Measurements from ENCODE around the gene VTN.

The VTN gene

DNA sequence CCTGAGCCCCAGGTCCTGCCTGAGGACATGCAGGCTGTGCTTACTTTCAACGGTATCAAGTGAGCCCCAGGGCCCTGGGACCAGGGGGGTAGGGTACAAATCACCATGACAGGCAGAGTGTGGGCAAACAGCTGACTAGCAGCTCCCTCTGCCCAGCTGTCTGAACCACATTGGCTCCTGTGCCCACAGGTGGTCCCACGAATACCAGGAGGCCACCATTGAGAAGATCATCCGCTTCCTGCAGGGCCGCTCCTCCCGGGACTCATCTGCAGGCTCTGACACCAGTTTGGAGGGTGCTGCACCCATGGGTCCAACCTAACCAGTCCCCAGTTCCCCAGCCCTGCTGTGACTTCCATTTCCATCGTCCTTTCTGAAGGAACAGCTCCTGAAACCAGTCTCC is 25.9 kb upstream of the VTN start:
- DNase-seq (ENCODE audit: low read depth, low spot score): no peak

DNA sequence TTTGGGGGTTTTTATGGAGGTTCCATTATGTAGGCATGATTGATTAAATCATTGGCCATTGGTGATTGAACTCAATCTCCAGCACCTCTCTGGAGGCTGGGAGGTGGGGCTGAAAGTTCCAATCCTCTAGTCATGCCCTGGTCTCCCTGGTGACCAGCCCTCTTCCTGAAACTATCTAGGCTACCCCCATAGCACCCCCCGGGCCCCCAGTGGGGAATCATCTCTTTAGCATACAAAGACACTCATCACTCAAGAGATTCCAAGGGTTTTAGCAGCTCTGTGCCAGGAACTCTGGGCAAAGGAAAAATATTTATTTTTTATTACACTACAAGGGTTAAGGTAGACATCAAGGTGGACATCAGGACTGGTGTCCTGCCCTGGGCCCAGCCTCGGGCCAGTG is 25.3 kb upstream of the VTN start:
- DNase-seq (ENCODE audit: low read depth, low spot score): no peak

DNA sequence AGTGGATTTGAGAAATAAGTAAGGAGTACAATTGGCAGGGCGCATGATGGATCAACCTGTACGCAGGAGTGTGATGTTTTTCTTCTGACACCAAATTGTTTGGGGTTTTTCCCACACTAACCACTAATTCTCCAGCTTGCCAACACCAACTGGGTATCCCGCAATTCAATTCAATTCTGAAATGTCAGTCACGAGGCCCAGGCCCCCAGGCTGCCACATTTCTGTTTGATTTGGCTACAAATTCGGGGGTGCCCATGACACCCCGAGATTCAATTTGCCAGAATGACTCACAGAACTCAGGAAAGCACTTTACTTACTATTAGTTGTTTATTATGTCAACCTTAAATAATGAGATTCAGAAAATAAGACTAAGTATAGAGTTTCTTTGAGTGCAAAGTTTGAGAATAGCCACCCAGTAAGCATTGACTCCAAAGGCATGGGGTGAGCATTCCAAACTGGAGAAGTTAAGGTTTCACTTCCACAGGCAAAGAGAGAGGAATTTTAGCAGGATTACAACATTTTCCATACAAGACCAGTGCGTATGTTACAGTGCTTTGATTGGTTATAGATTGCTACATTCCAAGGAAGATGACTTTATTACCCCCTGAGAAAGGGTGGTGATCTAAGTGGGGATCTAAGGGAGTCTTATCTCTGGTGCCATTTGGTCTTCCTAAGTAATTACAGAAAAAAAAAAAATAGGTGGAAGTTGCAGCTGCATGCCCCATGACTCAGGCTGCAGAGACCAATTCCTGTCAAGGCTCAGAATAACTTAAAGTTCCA is 24.4 kb upstream of the VTN start:
- DNase-seq (ENCODE audit: low read depth, low spot score): no peak

DNA sequence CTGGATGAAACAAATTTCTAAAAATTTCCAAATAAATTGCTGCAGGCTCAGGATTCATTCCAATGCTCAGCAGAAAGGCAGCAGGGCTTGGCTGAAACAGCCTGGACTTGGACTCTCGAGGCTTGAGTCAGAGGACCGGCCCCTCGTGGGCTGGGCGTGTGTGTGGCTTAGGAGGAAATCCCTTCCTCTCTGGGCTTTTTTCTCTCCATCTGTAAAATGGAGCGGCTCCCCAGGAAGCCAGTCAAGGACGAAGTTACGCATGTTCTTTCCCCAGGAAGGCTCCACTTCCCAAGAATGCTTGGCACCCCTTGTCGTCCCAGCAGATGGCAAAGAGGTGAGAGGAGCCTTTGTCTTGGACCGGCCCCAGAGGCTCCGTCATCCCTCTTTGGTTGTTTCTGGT is 22.4 kb upstream of the VTN start:
- DNase-seq (ENCODE audit: low read depth, low spot score): no peak

DNA sequence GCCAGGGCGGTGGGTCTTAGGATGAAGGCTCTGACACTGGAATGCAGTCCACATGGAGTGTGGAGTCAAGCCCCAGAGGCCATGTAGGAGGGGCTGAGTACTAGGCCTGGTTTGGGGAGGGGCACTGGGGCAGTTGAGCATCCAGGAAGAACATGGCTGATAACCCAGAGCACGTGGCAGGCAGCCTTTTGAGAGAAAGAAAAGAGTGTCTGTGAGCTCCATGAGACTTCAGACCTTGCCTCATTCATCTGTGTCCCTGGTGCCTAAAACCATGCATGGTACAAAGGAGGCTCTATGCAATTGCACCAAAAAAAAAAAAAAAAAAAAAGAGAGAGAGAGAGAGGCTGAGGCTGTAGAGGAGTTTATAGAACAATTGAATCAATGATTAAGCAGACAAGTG is 21.3 kb upstream of the VTN start:
- no peak for DNase-seq (ENCODE audit: low read depth, low spot score)

DNA sequence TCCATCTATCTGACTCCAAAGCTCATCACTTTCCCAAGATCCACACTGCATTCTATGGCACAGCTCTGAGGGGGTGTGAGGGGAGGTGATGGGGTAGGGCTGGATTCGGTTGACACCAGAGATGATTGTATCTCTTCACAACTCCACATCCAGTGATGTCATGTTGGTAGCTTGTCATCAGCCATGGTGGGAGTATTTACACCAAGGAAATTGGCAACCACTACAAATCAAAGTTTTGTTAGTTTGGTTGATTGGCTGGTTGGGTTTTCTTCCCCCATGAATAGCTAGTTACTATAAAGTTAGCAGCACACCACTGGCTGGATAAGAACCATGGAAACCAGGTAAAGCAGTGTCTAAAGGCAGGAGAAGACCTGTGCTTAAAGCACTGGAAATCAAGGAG is 20.9 kb upstream of the VTN start:
- no peak for DNase-seq (ENCODE audit: low read depth, low spot score)

DNA sequence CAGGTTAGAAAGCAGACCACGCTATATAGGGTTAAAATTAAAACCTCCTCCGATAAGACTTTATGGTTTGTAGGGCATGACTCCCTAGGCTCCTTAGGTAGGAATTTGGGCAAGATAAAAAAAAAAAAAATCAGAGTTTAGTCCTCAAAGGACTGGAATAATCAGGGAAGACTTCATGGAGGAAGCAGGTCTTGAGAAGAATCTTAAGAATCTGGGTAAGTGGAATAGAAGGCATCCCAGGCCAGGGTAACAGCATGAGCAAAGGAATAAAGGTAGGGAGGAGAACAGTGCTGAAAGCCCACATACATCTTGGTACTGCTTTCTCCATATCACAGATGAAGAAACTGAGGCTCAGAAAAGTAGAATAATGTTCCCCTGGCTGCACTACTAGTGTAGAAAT is 20.5 kb upstream of the VTN start:
- DNase-seq (ENCODE audit: low read depth, low spot score): no peak

DNA sequence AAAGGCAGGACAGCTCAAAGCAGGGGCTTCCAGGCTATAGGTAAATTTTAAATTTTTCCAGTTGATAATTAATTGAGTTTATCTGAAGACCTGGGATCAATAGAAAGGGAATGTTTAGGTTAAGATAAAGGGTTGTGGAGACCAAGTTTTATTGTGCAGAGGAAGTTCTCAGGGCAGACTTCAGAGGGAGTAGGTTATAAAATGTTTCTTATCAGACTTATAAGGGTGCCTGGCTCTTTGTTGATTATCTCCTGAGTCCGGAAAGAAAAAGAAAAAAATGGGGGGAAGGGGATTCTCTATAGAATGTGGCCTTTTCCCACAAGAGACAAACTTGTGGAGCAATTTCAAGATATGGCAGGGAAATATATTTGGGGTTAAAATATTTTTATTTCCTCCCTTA is 20.0 kb upstream of the VTN start:
- DNase-seq (ENCODE audit: low read depth, low spot score): no peak

DNA sequence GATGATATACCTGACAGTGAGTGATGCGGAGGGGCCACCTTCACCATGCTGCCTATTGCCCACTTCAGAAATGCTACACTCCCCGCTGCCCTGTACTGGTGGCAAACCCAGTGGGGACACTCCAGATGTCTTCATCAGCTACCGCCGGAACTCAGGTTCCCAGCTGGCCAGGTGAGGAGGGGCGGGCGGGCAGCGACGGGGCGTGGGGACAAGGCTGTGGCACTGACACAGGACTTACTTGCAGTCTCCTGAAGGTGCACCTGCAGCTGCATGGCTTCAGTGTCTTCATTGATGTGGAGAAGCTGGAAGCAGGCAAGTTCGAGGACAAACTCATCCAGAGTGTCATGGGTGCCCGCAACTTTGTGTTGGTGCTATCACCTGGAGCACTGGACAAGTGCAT is 18.0 kb upstream of the VTN start:
- no peak for DNase-seq (ENCODE audit: low read depth, low spot score)

DNA sequence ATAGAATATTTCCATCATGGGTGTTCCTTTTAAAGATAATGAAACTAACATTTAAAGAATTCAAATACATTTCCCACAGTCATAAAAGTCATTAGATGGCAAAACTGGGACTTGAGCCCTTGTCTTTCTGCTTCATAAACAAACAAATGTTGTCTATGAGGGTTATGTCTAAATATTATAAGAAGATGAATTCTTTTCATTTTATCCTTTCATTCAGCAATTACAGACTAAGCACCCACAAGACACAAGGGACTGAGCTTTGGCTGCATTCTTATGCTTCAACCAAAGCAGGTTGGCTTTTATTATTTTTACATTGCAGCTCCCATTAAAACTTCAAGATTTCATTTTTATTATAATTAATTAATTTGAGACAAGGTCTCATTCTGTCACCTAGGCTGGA is 16.3 kb upstream of the VTN start:
- no peak for DNase-seq (ENCODE audit: low read depth, low spot score)

DNA sequence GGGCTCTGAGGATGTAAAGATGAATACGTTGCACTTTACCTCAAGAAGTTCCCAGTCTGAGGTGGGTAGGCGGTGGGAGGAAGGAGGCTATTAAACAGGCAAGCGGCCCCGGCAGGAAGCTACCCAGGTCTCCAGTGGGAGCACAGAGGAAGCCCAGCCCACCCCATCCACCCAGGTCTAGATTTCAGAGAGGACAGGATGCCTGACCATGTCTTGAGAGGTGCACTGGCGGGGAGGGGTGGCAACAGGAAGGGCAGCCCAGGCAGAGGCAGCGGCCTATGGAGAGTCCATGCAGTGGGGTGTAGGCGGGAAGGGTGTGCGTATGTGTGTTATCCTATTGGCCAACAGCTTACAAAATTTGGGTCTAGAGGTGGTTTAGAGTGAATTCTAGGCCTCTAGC is 15.3 kb upstream of the VTN start:
- no peak for DNase-seq (ENCODE audit: low read depth, low spot score)

DNA sequence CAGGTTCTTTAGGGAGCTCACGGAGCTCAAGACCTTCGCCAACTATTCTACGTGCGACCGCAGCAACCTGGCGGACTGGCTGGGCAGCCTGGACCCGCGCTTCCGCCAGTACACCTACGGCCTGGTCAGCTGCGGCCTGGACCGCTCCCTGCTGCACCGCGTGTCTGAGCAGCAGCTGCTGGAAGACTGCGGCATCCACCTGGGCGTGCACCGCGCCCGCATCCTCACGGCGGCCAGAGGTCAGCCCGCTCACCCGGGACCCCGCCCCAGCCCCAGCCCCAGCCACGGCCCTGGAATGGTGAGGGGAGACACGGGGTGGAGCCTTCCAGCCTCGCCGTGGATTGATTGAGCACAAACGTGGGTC is 14.9 kb upstream of the VTN start:
- no peak for DNase-seq (ENCODE audit: low read depth, low spot score)

DNA sequence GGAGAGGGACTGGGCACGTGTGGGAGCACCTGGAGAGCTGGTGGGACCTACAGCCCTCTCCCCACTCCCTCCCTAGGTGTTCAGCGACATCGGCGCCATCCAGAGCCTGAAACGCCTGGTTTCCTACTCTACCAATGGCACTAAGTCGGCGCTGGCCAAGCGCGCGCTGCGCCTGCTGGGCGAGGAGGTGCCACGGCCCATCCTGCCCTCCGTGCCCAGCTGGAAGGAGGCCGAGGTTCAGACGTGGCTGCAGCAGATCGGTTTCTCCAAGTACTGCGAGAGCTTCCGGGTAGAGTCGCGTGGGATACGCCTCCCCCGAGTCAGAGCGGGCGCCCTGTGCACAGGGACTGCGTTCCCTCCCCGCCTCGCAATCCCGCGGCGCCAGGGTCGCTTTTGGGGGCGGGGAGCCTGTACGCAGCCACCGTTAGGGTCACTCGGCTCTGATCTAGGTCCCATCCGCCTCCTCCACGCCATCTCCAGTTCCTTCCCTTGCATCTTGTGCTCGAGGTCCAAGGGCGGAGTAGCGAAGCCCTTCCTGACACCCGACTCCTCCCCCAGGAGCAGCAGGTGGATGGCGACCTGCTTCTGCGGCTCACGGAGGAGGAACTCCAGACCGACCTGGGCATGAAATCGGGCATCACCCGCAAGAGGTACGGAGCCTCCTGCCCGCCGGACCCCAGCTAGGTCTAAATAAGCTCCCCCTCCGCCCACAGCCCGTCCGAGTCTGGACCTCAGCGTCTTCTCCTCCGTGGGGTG is 14.4 kb upstream of the VTN start:
- no peak for DNase-seq (ENCODE audit: low read depth, low spot score)

DNA sequence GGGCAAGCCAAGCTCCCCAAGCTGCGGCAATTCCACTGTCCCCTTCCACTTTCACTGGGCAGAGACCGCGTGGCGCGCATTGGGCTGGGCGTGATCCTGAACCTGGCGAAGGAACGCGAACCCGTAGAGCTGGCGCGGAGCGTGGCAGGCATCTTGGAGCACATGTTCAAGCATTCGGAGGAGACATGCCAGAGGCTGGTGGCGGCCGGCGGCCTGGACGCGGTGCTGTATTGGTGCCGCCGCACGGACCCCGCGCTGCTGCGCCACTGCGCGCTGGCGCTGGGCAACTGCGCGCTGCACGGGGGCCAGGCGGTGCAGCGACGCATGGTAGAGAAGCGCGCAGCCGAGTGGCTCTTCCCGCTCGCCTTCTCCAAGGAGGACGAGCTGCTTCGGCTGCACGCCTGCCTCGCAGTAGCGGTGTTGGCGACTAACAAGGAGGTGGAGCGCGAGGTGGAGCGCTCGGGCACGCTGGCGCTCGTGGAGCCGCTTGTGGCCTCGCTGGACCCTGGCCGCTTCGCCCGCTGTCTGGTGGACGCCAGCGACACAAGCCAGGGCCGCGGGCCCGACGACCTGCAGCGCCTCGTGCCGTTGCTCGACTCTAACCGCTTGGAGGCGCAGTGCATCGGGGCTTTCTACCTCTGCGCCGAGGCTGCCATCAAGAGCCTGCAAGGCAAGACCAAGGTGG is 11.2 kb upstream of the VTN start:
- DNase-seq (ENCODE audit: low read depth, low spot score): no peak

DNA sequence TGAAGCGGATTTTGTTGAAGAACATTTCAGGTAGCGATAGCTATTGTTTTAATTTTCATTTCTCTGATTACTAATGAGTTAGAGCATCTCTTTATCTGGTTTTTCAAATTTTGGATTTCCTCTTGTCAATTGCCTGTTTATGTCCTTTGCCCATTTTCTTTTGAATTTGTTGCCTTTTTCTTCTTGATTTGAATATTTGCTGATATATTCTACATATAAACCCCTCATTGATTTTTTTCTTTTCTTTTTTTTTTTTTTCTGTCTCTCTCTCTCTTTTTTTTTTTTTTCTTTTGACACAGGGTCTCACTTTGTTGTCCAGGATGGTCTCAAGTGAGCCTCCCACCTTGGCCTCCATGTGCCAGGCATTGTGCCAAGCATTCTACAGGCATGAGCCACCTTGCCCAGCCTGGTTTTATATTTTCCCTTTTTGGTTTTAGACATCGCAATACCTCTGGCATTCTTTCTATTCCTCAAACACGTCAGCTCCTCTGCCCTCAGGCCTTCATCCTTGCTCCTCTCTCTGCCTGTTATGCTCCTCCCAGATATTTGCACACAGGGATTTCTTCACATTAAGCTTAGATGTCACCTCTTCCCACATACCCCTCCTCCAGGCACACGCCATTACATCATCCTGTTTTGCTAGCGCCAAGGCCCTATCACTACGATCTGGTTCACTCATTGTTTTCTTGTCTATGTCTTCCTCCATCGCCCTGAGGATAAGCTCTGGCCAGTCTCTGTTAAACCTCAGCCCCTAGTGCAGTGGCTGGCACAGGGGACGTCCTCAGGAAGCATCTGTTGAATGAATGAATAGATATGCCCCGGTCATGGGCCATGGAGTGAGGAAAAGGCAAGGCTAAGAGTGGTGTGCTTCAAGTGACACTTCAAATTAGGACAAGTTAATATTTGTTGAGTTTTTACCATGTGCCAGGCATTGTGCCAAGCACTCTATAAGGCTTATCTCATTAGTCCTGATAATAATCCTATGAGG is 10.0 kb upstream of the VTN start:
- no peak for DNase-seq (ENCODE audit: low read depth, low spot score)

DNA sequence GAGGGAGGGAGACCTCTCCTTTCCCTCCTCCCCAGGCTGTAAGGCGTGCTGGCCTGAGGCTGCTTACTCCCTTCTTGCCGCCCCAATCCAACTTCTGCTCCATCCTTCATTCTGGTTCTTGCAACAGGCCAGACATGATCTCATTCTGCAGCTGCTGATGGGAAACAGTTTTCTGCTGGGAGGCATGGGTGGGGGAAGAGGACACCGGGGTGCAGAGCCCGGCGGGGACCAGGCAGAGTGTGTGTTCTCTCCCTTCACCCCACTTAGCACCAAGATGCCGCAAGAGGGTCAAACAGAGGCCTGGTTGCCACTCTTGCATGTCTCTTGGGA is 2.8 kb upstream of the VTN start:
- no peak for DNase-seq (ENCODE audit: low read depth, low spot score)

DNA sequence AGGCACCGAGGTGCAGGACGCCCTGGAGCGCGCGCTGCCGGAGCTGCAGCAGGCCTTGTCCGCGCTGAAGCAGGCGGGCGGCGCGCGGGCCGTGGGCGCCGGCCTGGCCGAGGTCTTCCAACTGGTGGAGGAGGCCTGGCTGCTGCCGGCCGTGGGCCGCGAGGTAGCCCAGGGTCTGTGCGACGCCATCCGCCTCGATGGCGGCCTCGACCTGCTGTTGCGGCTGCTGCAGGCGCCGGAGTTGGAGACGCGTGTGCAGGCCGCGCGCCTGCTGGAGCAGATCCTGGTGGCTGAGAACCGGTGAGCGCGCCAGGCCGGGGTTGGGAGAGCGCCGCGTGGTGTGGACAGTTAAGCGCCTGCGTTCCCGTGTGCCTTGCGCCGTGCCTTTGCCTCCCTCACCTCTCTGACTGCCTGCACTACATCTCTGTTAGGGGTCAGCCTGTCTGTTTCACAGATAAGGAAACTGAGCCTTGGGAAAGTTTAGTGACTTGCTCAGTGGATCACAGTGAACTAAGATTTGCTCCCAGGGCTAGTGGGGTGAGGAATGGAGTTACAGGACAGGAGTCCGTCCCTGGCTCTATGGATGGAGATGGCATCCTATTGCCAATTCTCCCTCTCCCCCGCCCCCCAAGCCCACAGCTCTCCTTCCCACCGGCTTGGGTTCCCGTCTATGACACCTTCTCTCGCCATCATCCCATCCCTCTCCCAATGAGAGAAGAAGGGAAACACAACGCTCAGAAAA is 2.3 kb upstream of the VTN start:
- no peak for DNase-seq (ENCODE audit: low read depth, low spot score)

DNA sequence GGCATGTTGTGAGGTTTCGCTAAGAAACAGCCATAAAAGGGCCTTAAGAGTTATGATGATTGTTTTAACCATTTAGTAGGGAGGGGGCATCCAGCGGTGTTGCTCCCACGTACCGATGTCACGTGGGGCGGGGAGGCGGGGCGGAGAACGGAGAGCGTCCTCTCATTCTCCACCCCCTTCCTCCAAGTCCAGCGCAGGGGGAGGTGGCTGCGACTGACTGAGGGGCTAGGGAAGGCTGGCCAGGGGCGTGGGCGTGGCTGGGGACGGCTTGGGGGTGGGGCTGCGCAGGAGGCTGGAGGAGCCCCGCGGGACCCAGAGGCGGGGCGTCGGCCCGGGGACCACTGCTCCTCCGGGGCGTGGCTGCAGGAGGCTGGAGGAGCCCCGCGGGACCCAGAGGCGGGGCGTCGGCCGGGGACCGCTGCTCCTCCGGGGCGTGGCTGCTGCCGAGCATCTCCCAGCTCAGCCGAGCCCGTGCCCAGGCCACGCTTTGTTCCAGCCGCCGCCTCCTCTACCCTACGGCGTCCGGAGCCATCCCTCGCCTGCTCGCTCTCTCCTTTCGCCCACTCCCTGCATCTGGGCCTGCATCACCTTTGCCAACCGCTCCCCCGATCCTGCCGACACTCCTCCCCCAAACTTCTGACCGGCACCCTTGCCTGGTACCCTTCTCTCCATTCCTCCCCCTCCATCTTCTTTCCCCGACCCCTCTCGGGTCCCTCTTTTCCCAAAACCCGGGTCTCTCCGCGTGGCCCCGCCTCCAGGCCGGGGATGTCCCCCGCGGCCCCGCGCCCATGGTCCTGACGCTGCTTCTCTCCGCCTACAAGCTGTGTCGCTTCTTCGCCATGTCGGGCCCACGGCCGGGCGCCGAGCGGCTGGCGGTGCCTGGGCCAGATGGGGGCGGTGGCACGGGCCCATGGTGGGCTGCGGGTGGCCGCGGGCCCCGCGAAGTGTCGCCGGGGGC is 1.4 kb upstream of the VTN start, which contains the start of gene SARM1:
SARM1 (plus strand) TSS at position 450 of the 958 bp plus-strand sequence; CDS start at position 789, 339 bp downstream.
- no peak for DNase-seq (ENCODE audit: low read depth, low spot score)

DNA sequence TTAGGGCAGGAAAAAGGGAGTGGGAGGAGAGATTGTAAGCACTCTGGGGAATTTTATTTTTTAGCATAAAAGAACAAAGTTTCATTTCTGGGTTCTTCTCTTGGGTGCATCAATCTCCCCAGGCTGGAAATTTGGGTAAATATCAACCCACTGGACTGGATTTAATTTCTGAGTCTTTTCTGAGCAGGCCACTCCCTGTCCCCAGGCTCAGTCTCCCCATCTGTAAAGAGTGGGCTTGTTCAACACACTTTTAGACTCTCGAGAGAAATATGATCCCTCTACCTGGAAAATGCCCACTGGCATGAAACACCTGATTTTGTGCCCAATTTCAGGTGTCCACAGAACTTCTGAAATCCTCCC is 617 bp upstream of the VTN start:
- no peak for DNase-seq (ENCODE audit: low read depth, low spot score)

DNA sequence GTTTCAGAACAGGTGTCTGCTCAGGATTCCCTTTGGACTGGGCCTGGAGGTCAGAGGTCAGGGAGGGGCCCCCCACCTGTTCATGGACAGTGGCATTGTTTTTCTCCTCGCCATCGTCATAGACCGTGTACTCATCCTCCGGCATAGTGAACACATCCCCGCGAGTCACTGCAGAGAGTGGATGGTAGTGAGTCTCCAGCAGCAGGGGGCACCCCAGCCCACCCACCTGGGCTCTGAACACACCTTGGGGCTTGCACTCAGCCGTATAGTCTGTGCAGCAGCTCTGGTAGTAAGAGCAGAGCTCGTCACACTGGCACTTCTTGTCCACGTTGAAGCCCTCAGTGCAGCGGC is 448 bp downstream of the VTN start:
- no peak for DNase-seq (ENCODE audit: low read depth, low spot score)
